Dermis blood vessel endothelial cell (primary cell): ENCODE data around the gene ZBTB7A. TPM values are rescaled to one million over a fixed set of nuclear protein-coding genes. Genes with fewer than 3 reads are reported as not detected.
A peak's percentile ranks its signal among the peaks of the same experiment; 100 is the strongest.

ENCODE experiments used
- DNase-seq: peaks from one replicate; pipeline ENCODE4 v3.0.0; 2010
- total RNA-seq: library from RNA; depleted of rRNA; stranded (reverse); fragments of >200 nt; gene quantifications from 2 replicates; pipeline ENCODE4 v1.2.3, GENCODE V29; 2014

The ZBTB7A gene
- total RNA-seq, 1 donor from 2014 or later: 17.4 TPM

- DNase-seq: peak; percentile 36
Measured at GRCh38 chr19:4067396-4068046, 822 bp upstream of the ZBTB7A start.

GRCh38 chr19:4066176-4066606, 508 bp downstream of the ZBTB7A start:
- DNase-seq: no peak

GRCh38 chr19:4065430-4066175, 1.1 kb downstream of the ZBTB7A start:
- DNase-seq: peak; percentile 98

- DNase-seq: peak; percentile 57
Measured at GRCh38 chr19:4064496-4065260, 2.0 kb downstream of the ZBTB7A start.

GRCh38 chr19:4064149-4064495, 2.6 kb downstream of the ZBTB7A start:
- DNase-seq: peak; percentile 43

GRCh38 chr19:4063369-4064148, 3.1 kb downstream of the ZBTB7A start:
- peak; percentile 37 for DNase-seq

- DNase-seq: no peak
Measured at GRCh38 chr19:4062419-4063368, 4.0 kb downstream of the ZBTB7A start.

- no peak for DNase-seq
Measured at GRCh38 chr19:4061683-4062418, 4.8 kb downstream of the ZBTB7A start.

GRCh38 chr19:4061178-4061682, 5.5 kb downstream of the ZBTB7A start:
- DNase-seq: no peak

- no peak for DNase-seq
Measured at GRCh38 chr19:4060621-4061177, 6.0 kb downstream of the ZBTB7A start.

- no peak for DNase-seq
Measured at GRCh38 chr19:4059891-4060620, 6.6 kb downstream of the ZBTB7A start.

GRCh38 chr19:4059453-4059871, 7.2 kb downstream of the ZBTB7A start:
- no peak for DNase-seq

GRCh38 chr19:4058693-4059452, 7.8 kb downstream of the ZBTB7A start:
- no peak for DNase-seq

- DNase-seq: peak; percentile 82
Measured at GRCh38 chr19:4057931-4058692, 8.6 kb downstream of the ZBTB7A start.

- no peak for DNase-seq
Measured at GRCh38 chr19:4055209-4055552, 11.5 kb downstream of the ZBTB7A start.

GRCh38 chr19:4054441-4055208, 12.1 kb downstream of the ZBTB7A start:
- DNase-seq: no peak
